GM23338 (cell line): ENCODE data around the gene EML3. TPM values are rescaled to one million over a fixed set of nuclear protein-coding genes. Genes with fewer than 3 reads are reported as not detected.

Source experiments
- ATAC-seq: fragments of 200-7000 bp; cut with Tn5 transposase; 3 replicates; pipeline ENCODE4 v1.9.1; 2020
- DNase-seq: peaks from one replicate; pipeline ENCODE4 v3.0.0-alpha.2; 2015; ENCODE audit warnings: low spot score
- H2AFZ ChIP-seq: fragments of 200-600 bp; sonication (generic); 2 replicates; pipeline ENCODE4 v1.8.0; 2016; ENCODE audit warnings: antibody characterized with exemption, mild to moderate bottlenecking, moderate library complexity
- H3F3A ChIP-seq: fragments of 200-600 bp; sonication (generic); replicated peaks from 2 replicates; pipeline ENCODE4 v1.8.0; 2017; ENCODE audit warnings: antibody characterized with exemption, mixed run types, low read depth
- H3K27ac ChIP-seq: fragments of 200-600 bp; sonication (generic); 2 replicates; pipeline ENCODE4 v1.6.1; 2016; ENCODE audit warnings: low read depth
- H3K27me3 ChIP-seq: fragments of 200-600 bp; sonication (generic); 2 replicates; pipeline ENCODE4 v1.8.0; 2016; ENCODE audit warnings: mild to moderate bottlenecking, mixed run types, moderate library complexity; ENCODE audit not compliant: insufficient read depth
- H3K36me3 ChIP-seq: fragments of 200-600 bp; sonication (generic); 2 replicates; pipeline ENCODE4 v1.8.0; 2016; ENCODE audit warnings: mild to moderate bottlenecking; ENCODE audit not compliant: insufficient read depth
- H3K4me1 ChIP-seq: fragments of 200-600 bp; sonication (generic); 2 replicates; pipeline ENCODE4 v1.8.0; 2016; ENCODE audit warnings: mild to moderate bottlenecking, moderate library complexity; ENCODE audit not compliant: insufficient read depth
- H3K4me2 ChIP-seq: fragments of 200-600 bp; sonication (generic); 2 replicates; pipeline ENCODE4 v1.7.1; 2017; ENCODE audit warnings: mixed run types
- H3K4me3 ChIP-seq: fragments of 200-600 bp; sonication (generic); 2 replicates; pipeline ENCODE4 v1.6.1; 2016; ENCODE audit warnings: mixed run types
- H3K79me2 ChIP-seq: fragments of 200-600 bp; sonication (generic); replicated peaks from 2 replicates; pipeline ENCODE4 v1.8.0; 2017; ENCODE audit warnings: mild to moderate bottlenecking; ENCODE audit not compliant: insufficient read depth
- H3K9me2 ChIP-seq: fragments of 200-600 bp; sonication (generic); 2 replicates; pipeline ENCODE4 v1.8.0; 2017; ENCODE audit not compliant: insufficient read depth
- H4K20me1 ChIP-seq: fragments of 200-600 bp; sonication (generic); replicated peaks from 2 replicates; pipeline ENCODE4 v1.8.0; 2017; ENCODE audit warnings: mild to moderate bottlenecking; ENCODE audit not compliant: insufficient read depth
- H3K27ac Mint-ChIP-seq: 2 replicates; pipeline ENCODE4 v1.8.0; 2020; ENCODE audit warnings: inconsistent platforms, mild to moderate bottlenecking, moderate library complexity, mixed read lengths
- H3K27me3 Mint-ChIP-seq: 3 replicates; pipeline ENCODE4 v1.8.0; 2022; ENCODE audit warnings: low read depth, mild to moderate bottlenecking, moderate library complexity, mixed read lengths, inconsistent platforms; ENCODE audit not compliant: insufficient read depth, poor library complexity
- H3K36me3 Mint-ChIP-seq: 3 replicates; pipeline ENCODE4 v1.8.0; 2021; ENCODE audit warnings: low read depth, mild to moderate bottlenecking, inconsistent platforms, moderate library complexity, mixed read lengths
- H3K4me1 Mint-ChIP-seq: 3 replicates; pipeline ENCODE4 v1.8.0; 2020; ENCODE audit warnings: mild to moderate bottlenecking, inconsistent platforms, mixed read lengths
- H3K4me3 Mint-ChIP-seq: 3 replicates; pipeline ENCODE4 v1.8.0; 2021; ENCODE audit warnings: moderate library complexity, mild to moderate bottlenecking, inconsistent platforms, mixed read lengths
- H3K9me3 Mint-ChIP-seq: 3 replicates; pipeline ENCODE4 v1.8.0; 2020; ENCODE audit warnings: moderate library complexity, mild to moderate bottlenecking, inconsistent platforms, mixed read lengths
- CREB1 ChIP-seq: fragments of 250-450 bp; sonication (Bioruptor Pico); IDR thresholded peaks from 2 replicates; pipeline ENCODE4 v1.5.0; 2020; ENCODE audit warnings: low read depth, mild to moderate bottlenecking, moderate library complexity
- CTCF ChIP-seq, 2 experiments: fragments of 200-600 bp in 1 of 2; sonication (generic) in 1 of 2; conservative IDR thresholded peaks; 2 replicates each; pipeline versions ENCODE4 v1.5.1 to v1.6.1; 2016 to 2017; ENCODE audit warnings: antibody characterized with exemption in 2 of 2, low read depth in 2 of 2, mild to moderate bottlenecking in 2 of 2, moderate library complexity in 1 of 2
- ETS1 ChIP-seq: IDR thresholded peaks from 2 replicates; pipeline ENCODE4 v1.6.1; 2016; ENCODE audit warnings: antibody characterized with exemption
- EZH2 ChIP-seq: fragments of 200-600 bp; sonication (generic); IDR thresholded peaks from one replicate; pipeline ENCODE4 v1.8.0; 2017; ENCODE audit warnings: antibody characterized with exemption, mild to moderate bottlenecking, low read depth; ENCODE audit not compliant: unreplicated experiment
- EZH2phosphoT487 ChIP-seq: fragments of 200-600 bp; sonication (generic); IDR thresholded peaks from one replicate; pipeline ENCODE4 v1.8.1; 2018; ENCODE audit warnings: antibody characterized with exemption; ENCODE audit not compliant: unreplicated experiment
- JUNB ChIP-seq: IDR thresholded peaks from one replicate; pipeline ENCODE4 v1.6.1; 2016; ENCODE audit warnings: antibody characterized with exemption; ENCODE audit not compliant: unreplicated experiment
- NANOG ChIP-seq: IDR thresholded peaks from 2 replicates; pipeline ENCODE4 v1.6.1; 2016; ENCODE audit warnings: antibody characterized with exemption, borderline replicate concordance
- POLR2AphosphoS5 ChIP-seq: IDR thresholded peaks from 2 replicates; pipeline ENCODE4 v1.6.1; 2016; ENCODE audit warnings: antibody characterized with exemption, low read depth
- REST ChIP-seq: IDR thresholded peaks from one replicate; pipeline ENCODE4 v1.6.1; 2018; ENCODE audit warnings: antibody characterized with exemption; ENCODE audit not compliant: unreplicated experiment
- STAT1 ChIP-seq: IDR thresholded peaks from one replicate; pipeline ENCODE4 v1.6.1; 2016; ENCODE audit warnings: antibody characterized with exemption; ENCODE audit not compliant: unreplicated experiment
- ZNF114 ChIP-seq: fragments of 250-450 bp; sonication (Bioruptor Pico); IDR thresholded peaks from 2 replicates; pipeline ENCODE4 v1.5.0; 2020; ENCODE audit warnings: mild to moderate bottlenecking, moderate library complexity
- ZNF331 ChIP-seq: fragments of 250-450 bp; sonication (Bioruptor Pico); IDR thresholded peaks from 2 replicates; pipeline ENCODE4 v1.5.0; 2020; ENCODE audit warnings: low read depth, mild to moderate bottlenecking, moderate library complexity
- ZNF462 ChIP-seq: fragments of 250-450 bp; sonication (Bioruptor Pico); IDR thresholded peaks from 2 replicates; pipeline ENCODE4 v1.5.0; 2020; ENCODE audit warnings: mild to moderate bottlenecking, moderate library complexity
- polyA plus RNA-seq: library from polyadenylated mRNA; unstranded; fragments of >200 nt; fragmentation: Nextera tagmentation; extraction: Ambion mirVana; gene quantifications from 2 replicates; pipeline ENCODE4 v1.2.1, GENCODE V29; 2016
- total RNA-seq: library from RNA; depleted of rRNA; stranded (reverse); fragments of >200 nt; shearing (Covaris generic); gene quantifications from 2 replicates; pipeline ENCODE4 v1.2.3, GENCODE V29; 2014

The EML3 gene
- total and polyA plus RNA-seq, 2 experiments from 2014 or later: 15.4 to 17.1 TPM

- Histone ChIP-seq H3K4me2 (peak overlapping the region; percentile 50; the same call in 1 of the 2 replicates), H3K4me3 (no peak overlapping the region), H3K9me2 (no peaks in the 10 kb centered on the region), H3K27ac (peak overlapping the region; percentile 88), H2AFZ (no peak overlapping the region), H3K36me3 (peaks cover 29% of the 10 kb centered on the region), H3F3A (peaks cover 64% of the 10 kb centered on the region), H3K79me2 (peaks cover 25% of the 10 kb centered on the region), H3K27me3 (peaks cover 2% of the 10 kb centered on the region; the same call in 1 of the 2 replicates), H4K20me1 (peaks cover 39% of the 10 kb centered on the region), H3K4me1 (peaks cover 66% of the 10 kb centered on the region)
- ATAC-seq (peak; percentile 38), DNase-seq (peak; percentile 91)
- peaks cover 73% of the 10 kb centered on the region for H3K4me1 Mint-ChIP-seq
- peak overlapping the region; percentile 96 for H3K27ac Mint-ChIP-seq
- no peaks in the 10 kb centered on the region; the same call in 1 of the 3 replicates for H3K9me3 Mint-ChIP-seq
- peaks cover 58% of the 10 kb centered on the region for H3K36me3 Mint-ChIP-seq
- peak overlapping the region; percentile 14 for H3K4me3 Mint-ChIP-seq
- H3K27me3 Mint-ChIP-seq: peaks cover 39% of the 10 kb centered on the region
- TF ChIP-seq JUNB (no peak), STAT1 (no peak), EZH2 (no peak), ZNF114 (CRISPR knock-in tag) (no peak), ETS1 (no peak), CREB1 (peak; percentile 76), ZNF331 (no peak), EZH2phosphoT487 (no peak), NANOG (no peak), REST (no peak), ZNF462 (CRISPR knock-in tag) (no peak), POLR2AphosphoS5 (peak; percentile 45), CTCF (conservative IDR thresholded peaks at IDR 0.05; ENCODE audit: low read depth in 2 of 2) (no peak)
Measured at GRCh38 chr11:62556108-62556874, 56.3 kb downstream of the EML3 start.
